IPS-NIHi11 (cell line): Measurements from ENCODE around the gene CALML5.
"Not testable (repeated sequence)": the region's sequence is repeated elsewhere in the genome, so short reads cannot be mapped to it uniquely, and the experiment has no call there.

ENCODE experiments used
- DNase-seq: peaks from one replicate; pipeline ENCODE4 v3.0.0; 2012; ENCODE audit warnings: mixed read lengths, low spot score

CALML5 gene

DNA sequence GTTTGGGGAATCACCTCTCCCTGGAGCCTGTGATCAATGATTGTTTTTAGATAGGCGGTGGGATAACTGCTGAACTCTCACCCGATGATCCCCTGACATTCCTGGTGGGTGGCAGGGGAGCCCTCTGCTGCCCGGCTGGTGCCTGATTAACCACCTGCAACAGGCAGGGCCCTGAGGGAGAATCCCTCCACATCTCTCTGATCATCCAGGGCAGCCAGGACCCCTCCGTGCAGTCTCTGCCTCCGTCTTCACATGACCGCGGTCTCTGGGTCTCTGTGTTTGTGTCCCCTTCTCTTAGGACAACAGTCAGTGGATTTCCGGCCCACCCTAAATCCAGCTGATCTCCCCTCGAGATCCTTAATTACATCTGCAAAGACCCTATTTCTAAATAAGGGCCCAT is 17.4 kb downstream of the CALML5 start:
- peak; percentile 3 for DNase-seq

- DNase-seq, result no peak
These were observed 18.2 kb downstream of the CALML5 start for GRCh38 chr10:5481121-5481520.

DNA sequence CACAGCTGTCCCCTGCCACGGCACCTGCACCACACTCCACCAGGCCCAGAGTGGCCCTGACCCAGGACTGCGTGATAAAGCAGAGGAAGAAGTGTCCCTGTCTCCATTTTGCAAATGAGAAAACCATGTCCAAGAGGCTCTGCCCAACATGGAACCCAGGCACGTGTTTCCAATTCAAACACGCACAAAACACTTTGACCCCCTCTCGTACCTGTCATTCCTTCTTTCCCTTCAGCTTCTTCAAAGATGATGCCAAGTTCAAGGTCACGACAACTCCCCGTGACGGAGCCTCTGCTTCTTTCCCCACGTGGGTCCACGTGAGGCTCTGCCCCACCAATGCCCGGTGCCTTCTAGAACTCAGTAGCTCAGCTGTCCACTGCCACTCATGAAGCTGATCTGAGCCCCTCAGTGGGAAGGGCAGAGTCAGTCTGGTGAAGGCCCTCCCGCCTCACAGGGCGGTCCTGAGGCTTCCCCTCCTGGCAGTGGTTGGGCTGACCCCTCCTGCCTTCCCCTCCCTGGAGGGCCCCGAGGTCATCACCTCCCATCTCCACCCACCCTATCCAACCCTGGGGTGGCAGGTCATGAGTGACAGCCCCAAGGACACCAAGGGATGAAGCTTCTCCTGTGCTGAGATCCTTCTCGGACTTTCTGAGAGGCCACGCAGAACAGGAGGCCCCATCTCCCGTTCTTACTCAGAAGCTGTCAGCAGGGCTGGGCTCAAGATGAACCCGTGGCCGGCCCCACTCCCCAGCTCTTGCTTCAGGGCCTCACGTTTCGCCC is 19.0 kb downstream of the CALML5 start:
- no peak for DNase-seq

DNA sequence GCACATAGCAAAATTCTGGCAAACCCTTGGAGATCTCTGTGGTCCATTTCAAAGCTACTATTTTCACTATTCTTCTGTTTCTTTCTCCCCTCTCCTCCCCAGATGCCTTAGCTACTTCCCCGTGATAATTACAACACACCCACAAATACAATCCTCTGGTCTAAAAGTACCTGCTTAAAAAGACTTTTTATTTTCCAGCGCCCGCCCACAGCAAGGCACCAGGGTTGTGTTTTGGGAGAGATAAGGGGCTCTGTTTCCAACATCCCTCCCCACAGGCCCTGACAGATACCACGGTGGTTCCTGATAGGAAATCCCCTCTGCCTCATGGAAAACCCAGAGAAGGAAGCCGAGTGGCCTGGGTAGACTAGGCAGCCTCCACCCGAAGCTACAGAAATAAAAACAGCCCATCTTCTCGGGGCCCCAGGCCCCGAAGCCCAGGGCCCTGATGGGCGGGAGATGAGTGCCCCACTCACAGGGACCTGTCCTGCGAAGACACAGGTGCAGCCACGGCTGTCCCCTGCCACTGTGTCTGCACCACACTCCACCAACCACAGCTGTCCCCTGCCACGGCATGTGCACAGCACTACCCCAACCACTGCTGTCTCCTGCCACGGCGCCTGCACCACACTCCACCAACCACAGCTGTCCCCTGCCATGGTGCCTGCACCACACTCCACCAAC is 19.7 kb downstream of the CALML5 start:
- DNase-seq, result no peak

- DNase-seq, result no peak
These were observed 20.6 kb downstream of the CALML5 start for GRCh38 chr10:5478694-5479305.

DNA sequence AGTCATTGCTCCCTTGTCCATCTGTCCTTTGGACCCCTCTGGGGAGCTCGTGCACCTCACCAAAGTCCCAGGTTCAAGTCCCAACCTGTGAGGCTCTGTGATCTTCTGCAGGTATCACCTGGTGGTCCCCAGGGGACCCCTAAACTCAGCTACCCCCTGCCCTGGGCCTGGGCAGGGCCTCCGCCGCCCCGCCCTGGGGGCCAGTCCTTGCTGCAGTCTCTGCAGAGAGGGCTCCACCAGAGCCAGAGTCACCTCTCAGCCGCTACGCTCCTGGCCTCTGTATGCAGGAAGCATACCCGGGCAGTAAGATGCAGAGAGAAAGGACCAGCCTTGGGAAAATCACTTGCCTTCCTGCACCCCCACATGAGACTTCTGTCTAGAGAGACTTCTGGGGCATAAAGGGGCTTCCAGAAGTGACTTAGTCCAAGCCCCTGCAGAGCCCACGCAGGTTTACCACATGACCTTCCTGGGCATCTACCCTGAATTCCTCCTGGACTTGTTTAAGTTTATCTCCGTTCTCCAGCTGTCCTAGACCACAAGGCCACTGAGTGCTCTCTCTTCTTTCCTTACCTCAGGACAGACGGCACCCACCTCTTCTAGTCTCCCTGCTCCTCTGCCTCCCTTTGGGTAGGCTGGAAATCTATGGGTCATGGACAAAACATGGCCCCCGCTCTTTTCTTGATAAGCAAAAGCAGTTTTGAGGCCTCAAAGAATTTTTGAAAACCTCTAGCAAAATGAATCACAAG is 21.2 kb downstream of the CALML5 start:
- DNase-seq, result no peak

- no peak for DNase-seq
These were observed 22.3 kb downstream of the CALML5 start for GRCh38 chr10:5476918-5477525.

DNA sequence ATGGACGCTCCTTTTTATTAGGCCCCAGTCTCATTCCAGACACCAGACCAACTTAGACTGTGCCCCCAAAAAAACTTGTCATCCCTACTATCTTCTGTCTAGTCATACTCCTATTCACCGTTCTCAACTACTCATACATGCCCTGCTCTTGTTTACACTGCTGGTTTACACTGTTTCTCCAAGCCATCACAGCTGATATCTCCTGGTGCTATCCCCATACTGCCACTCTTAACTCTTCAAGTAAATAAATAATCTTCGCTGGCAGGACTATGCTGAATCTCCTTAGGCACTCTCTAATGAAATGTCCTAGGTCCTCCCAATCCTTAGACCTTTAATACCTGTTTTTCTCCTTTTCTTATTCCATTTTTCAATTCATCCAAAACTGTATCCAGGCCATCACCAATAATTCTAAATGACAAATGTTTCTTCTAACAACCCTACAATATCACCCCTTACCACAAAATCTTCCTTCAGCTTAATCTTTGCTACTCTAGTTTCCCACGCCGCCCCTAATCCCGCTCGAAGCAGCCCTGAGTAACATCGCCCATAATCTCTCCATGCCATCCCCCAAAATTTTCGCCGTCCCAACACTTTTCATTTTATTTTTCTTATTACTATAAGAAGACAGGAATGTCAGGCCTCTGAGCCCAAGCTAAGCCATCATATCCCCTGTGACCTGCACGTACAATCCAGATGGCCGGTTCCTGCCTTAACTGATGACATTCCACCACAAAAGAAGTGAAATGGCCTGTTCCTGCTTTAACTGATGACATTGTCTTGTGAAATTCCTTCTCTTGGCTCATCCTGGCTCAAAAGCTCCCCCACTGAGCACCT is 23.2 kb downstream of the CALML5 start:
- DNase-seq, result not testable (repeated sequence)

DNA sequence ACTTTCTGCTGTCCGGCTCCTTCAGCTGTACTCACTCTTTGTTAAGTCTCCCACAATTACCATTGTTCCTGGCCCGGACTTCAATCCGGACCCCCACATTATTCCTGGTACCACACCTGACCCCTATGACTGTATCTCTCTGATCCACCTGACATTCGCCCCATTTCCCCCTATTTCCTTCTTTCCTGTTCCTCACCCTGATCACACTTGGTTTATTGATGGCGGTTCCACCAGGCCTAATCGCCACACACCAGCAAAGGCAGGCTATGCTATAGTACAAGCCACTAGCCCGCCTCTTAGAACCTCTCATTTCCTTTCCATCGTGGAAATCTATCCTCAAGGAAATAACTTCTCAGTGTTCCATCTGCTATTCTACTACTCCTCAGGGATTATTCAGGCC is 24.3 kb downstream of the CALML5 start:
- DNase-seq, result not testable (repeated sequence)

GRCh38 chr10:5474642-5475041 is 24.7 kb downstream of the CALML5 start:
- not testable (repeated sequence) for DNase-seq

GRCh38 chr10:5470062-5470751 is 29.2 kb downstream of the CALML5 start:
- DNase-seq, result no peak

GRCh38 chr10:5469353-5470061 is 29.9 kb downstream of the CALML5 start:
- no peak for DNase-seq

- no peak for DNase-seq
These were observed 30.9 kb downstream of the CALML5 start for GRCh38 chr10:5468262-5469106.

DNA sequence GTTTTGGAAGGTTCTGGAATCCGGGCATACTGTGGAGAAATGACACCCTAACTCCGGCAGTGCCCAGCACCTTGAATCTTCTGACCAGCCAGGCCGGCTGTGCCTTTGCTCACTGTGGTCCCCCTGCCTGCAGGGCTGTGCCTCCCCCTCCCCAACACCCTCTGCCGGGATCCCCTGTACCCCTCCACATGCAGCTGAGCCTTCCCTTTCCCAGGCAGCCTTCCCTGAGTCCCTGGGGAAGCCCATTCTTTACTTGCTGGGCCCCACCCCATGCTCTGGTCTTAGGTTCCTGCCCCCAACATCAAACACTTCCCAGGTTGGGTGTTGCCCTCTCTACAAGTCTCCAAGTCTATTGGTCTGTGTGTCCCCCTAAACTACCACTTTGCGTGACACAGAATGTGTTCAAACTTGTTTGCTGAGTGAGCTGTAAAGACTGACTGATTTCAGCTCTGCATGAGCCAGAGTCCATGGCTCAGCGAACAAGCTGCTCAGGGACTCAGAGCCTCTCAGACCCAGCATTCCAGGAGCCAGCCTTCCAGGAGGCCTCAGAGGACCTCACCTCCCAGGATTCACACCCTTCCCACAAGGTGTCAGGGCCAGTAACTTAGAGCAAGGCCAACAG is 31.6 kb downstream of the CALML5 start:
- DNase-seq, result no peak

DNA sequence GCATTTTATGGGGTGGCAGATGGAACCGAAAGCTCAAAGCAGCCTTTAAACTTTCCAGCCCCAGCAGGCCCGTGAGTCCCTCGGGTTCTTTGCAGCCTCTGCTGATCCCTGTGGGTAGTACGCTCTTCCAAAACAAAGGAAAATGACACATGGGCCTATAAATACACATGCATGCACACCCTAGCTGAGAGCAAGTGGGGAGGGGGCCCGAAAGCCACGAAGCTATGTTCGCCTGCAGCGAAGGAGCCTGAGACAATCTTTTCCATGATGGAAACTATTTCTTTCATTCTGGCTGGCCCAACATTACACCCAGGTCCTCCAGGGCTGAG is 32.2 kb downstream of the CALML5 start:
- DNase-seq, result no peak

GRCh38 chr10:5466451-5467206 is 32.7 kb downstream of the CALML5 start:
- DNase-seq, result peak; percentile 72

DNA sequence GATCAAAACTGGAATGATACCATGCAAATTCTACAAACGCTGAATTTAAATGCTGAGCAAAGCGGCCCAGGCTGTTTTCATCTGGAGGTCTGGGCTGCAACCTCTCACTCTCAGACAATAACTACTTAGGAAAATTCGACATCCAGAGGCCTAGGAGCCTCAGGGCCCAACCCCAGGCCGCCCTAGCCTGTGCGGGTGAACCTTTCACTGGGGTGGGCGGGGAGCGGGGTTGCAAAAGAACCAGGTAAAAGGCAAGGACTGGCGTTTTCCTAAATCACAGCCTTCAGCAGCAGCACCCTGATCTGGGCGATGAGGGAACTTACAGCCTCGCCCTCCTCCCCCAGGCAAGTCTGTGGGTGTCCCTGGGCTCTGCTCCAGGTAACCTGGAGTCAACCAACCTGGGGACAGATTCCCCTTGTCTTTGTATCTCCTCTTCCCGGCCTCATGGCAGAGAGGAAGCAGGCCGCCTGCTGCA is 33.4 kb downstream of the CALML5 start:
- DNase-seq, result no peak

GRCh38 chr10:5464546-5464945 is 34.8 kb downstream of the CALML5 start:
- DNase-seq, result no peak
